ENCODE data around the gene MEI1.
A peak's percentile ranks its signal among the peaks of the same experiment; 100 is the strongest.
"Not testable (repeated sequence)": the region's sequence is repeated elsewhere in the genome, so short reads cannot be mapped to it uniquely, and the experiment has no call there.

MEI1 gene

GRCh38 chr22:41664951-41665350, 34.4 kb upstream of the MEI1 start:
- H3K4me3 Mint-ChIP-seq = no peak overlapping the region
- ATAC-seq (ENCODE audit: low read depth) = no peak
- no peak for DNase-seq (ENCODE audit: low spot score in 2 of 2)
- H3K9me3 Mint-ChIP-seq = no peaks in the 10 kb centered on the region
- no peaks in the 10 kb centered on the region for H3K27me3 Mint-ChIP-seq
- peaks cover 16% of the 10 kb centered on the region for H3K36me3 Mint-ChIP-seq
- peak overlapping the region; percentile 72 for H3K27ac Mint-ChIP-seq
- H3K4me1 Mint-ChIP-seq = peaks cover 2% of the 10 kb centered on the region

GRCh38 chr22:41668971-41669911, 30.1 kb upstream of the MEI1 start:
- H3K27me3 Mint-ChIP-seq = no peaks in the 10 kb centered on the region
- ATAC-seq (ENCODE audit: low read depth) (no peak), DNase-seq (ENCODE audit: low spot score in 2 of 2) (no peak)
- peaks cover 2% of the 10 kb centered on the region for H3K4me1 Mint-ChIP-seq
- H3K36me3 Mint-ChIP-seq = peaks cover 3% of the 10 kb centered on the region
- no peaks in the 10 kb centered on the region for H3K9me3 Mint-ChIP-seq
- peak overlapping the region; percentile 17 for H3K4me3 Mint-ChIP-seq
- H3K27ac Mint-ChIP-seq = no peak overlapping the region

GRCh38 chr22:41672096-41672495, 27.2 kb upstream of the MEI1 start:
- not testable (repeated sequence) for H3K4me1 Mint-ChIP-seq; H3K9me3 Mint-ChIP-seq; H3K27me3 Mint-ChIP-seq; H3K27ac Mint-ChIP-seq; DNase-seq (ENCODE audit: low spot score in 2 of 2); H3K4me3 Mint-ChIP-seq; ATAC-seq (ENCODE audit: low read depth)
- peaks cover 16% of the 10 kb centered on the region for H3K36me3 Mint-ChIP-seq

GRCh38 chr22:41672780-41673509, 26.4 kb upstream of the MEI1 start:
- Mint-ChIP-seq H3K27ac (no peak overlapping the region), H3K9me3 (no peaks in the 10 kb centered on the region), H3K4me3 (no peak overlapping the region), H3K27me3 (no peaks in the 10 kb centered on the region), H3K4me1 (peaks cover 12% of the 10 kb centered on the region), H3K36me3 (peaks cover 19% of the 10 kb centered on the region)
- DNase-seq (ENCODE audit: low spot score in 2 of 2) (peak in 1 of 2 donors; percentile 29), ATAC-seq (ENCODE audit: low read depth) (peak; percentile 77)

- peaks cover 23% of the 10 kb centered on the region for H3K36me3 Mint-ChIP-seq
- no peaks in the 10 kb centered on the region for H3K9me3 Mint-ChIP-seq
- ATAC-seq (ENCODE audit: low read depth) (no peak), DNase-seq (ENCODE audit: low spot score in 2 of 2) (no peak)
- peaks cover 14% of the 10 kb centered on the region for H3K4me1 Mint-ChIP-seq
- H3K4me3 Mint-ChIP-seq = no peak overlapping the region
- H3K27ac Mint-ChIP-seq = peak overlapping the region; percentile 51
- no peaks in the 10 kb centered on the region for H3K27me3 Mint-ChIP-seq
These were observed 24.4 kb upstream of the MEI1 start for GRCh38 chr22:41674846-41675340.

GRCh38 chr22:41676134-41676533, 23.2 kb upstream of the MEI1 start:
- H3K27ac Mint-ChIP-seq = no peak overlapping the region
- no peaks in the 10 kb centered on the region for H3K9me3 Mint-ChIP-seq
- H3K36me3 Mint-ChIP-seq = peaks cover 28% of the 10 kb centered on the region
- ATAC-seq (ENCODE audit: low read depth) (no peak), DNase-seq (ENCODE audit: low spot score in 2 of 2) (no peak)
- H3K27me3 Mint-ChIP-seq = no peaks in the 10 kb centered on the region
- peaks cover 17% of the 10 kb centered on the region for H3K4me1 Mint-ChIP-seq
- no peak overlapping the region for H3K4me3 Mint-ChIP-seq

GRCh38 chr22:41681616-41682015, 17.7 kb upstream of the MEI1 start:
- H3K27ac Mint-ChIP-seq = peak overlapping the region; percentile 100
- H3K27me3 Mint-ChIP-seq = no peaks in the 10 kb centered on the region
- peak overlapping the region; percentile 100 for H3K4me3 Mint-ChIP-seq
- DNase-seq (ENCODE audit: low spot score in 2 of 2) (peak in 1 of 2 donors; percentile 26), ATAC-seq (ENCODE audit: low read depth) (peak; percentile 59)
- H3K4me1 Mint-ChIP-seq = peaks cover 17% of the 10 kb centered on the region
- H3K36me3 Mint-ChIP-seq = peaks cover 17% of the 10 kb centered on the region
- no peaks in the 10 kb centered on the region for H3K9me3 Mint-ChIP-seq

- Mint-ChIP-seq H3K36me3 (peaks cover 15% of the 10 kb centered on the region), H3K27me3 (no peaks in the 10 kb centered on the region), H3K27ac (peak overlapping the region; percentile 100), H3K4me3 (peak overlapping the region; percentile 100), H3K4me1 (peaks cover 17% of the 10 kb centered on the region), H3K9me3 (no peaks in the 10 kb centered on the region)
- peak; percentile 87 to 90 for DNase-seq (ENCODE audit: low spot score in 2 of 2)
- ATAC-seq (ENCODE audit: low read depth) = peak; percentile 89
These were observed 17.1 kb upstream of the MEI1 start for GRCh38 chr22:41682033-41682807.

- Mint-ChIP-seq H3K9me3 (no peaks in the 10 kb centered on the region), H3K4me3 (peak overlapping the region; percentile 100), H3K4me1 (peaks cover 19% of the 10 kb centered on the region), H3K27me3 (no peaks in the 10 kb centered on the region), H3K36me3 (peaks cover 13% of the 10 kb centered on the region), H3K27ac (peak overlapping the region; percentile 100)
- DNase-seq (ENCODE audit: low spot score in 2 of 2) = no peak
- ATAC-seq (ENCODE audit: low read depth) = no peak
These were observed 16.3 kb upstream of the MEI1 start for GRCh38 chr22:41683052-41683451.

GRCh38 chr22:41683616-41684015, 15.7 kb upstream of the MEI1 start:
- ATAC-seq (ENCODE audit: low read depth) (no peak), DNase-seq (ENCODE audit: low spot score in 2 of 2) (no peak)
- H3K36me3 Mint-ChIP-seq = peaks cover 8% of the 10 kb centered on the region
- H3K27me3 Mint-ChIP-seq = no peaks in the 10 kb centered on the region
- peak overlapping the region; percentile 100 for H3K27ac Mint-ChIP-seq
- peaks cover 18% of the 10 kb centered on the region for H3K4me1 Mint-ChIP-seq
- no peak overlapping the region for H3K4me3 Mint-ChIP-seq
- no peaks in the 10 kb centered on the region for H3K9me3 Mint-ChIP-seq

GRCh38 chr22:41684194-41684593, 15.1 kb upstream of the MEI1 start:
- Mint-ChIP-seq H3K4me3 (no peak overlapping the region), H3K9me3 (no peaks in the 10 kb centered on the region), H3K27me3 (no peaks in the 10 kb centered on the region), H3K36me3 (peaks cover 8% of the 10 kb centered on the region), H3K27ac (peak overlapping the region; percentile 100), H3K4me1 (peaks cover 18% of the 10 kb centered on the region)
- DNase-seq (ENCODE audit: low spot score in 2 of 2) (no peak), ATAC-seq (ENCODE audit: low read depth) (no peak)

- ATAC-seq (ENCODE audit: low read depth); H3K36me3 Mint-ChIP-seq; H3K9me3 Mint-ChIP-seq; H3K27me3 Mint-ChIP-seq; H3K4me3 Mint-ChIP-seq; DNase-seq (ENCODE audit: low spot score in 2 of 2): not testable (repeated sequence)
- H3K27ac Mint-ChIP-seq = peak overlapping the region; percentile 98
- peaks cover 21% of the 10 kb centered on the region for H3K4me1 Mint-ChIP-seq
These were observed 12.4 kb upstream of the MEI1 start for GRCh38 chr22:41686890-41687289.

GRCh38 chr22:41687901-41688364, 11.4 kb upstream of the MEI1 start:
- Mint-ChIP-seq H3K36me3 (no peaks in the 10 kb centered on the region), H3K27ac (peak overlapping the region; percentile 98), H3K27me3 (no peaks in the 10 kb centered on the region), H3K9me3 (no peaks in the 10 kb centered on the region), H3K4me1 (peaks cover 18% of the 10 kb centered on the region), H3K4me3 (peak overlapping the region; percentile 92)
- peak; percentile 13 for ATAC-seq (ENCODE audit: low read depth)
- no peak for DNase-seq (ENCODE audit: low spot score in 2 of 2)

Data from memory B cell (primary cell).